Mucosa of stomach (tissue), 1 donor: Measurements from ENCODE around the gene NPY4R.
"Not testable (repeated sequence)": the region's sequence is repeated elsewhere in the genome, so short reads cannot be mapped to it uniquely, and the experiment has no call there.

ENCODE experiments used
- H3K27me3 ChIP-seq: one replicate; pipeline ENCODE4 v1.7.0; 2013; ENCODE audit warnings: mild to moderate bottlenecking, low read length; ENCODE audit not compliant: control insufficient read depth, insufficient read depth
- H3K36me3 ChIP-seq: one replicate; pipeline ENCODE4 v1.7.0; 2013; ENCODE audit warnings: low read length; ENCODE audit not compliant: control insufficient read depth, insufficient read depth
- H3K4me1 ChIP-seq: one replicate; pipeline ENCODE4 v1.7.0; 2013; ENCODE audit warnings: mild to moderate bottlenecking, low read length; ENCODE audit not compliant: control insufficient read depth, insufficient read depth
- H3K4me3 ChIP-seq: one replicate; pipeline ENCODE4 v1.7.0; 2013; ENCODE audit warnings: low read length
- H3K9ac ChIP-seq: one replicate; pipeline ENCODE4 v1.7.0; 2013; ENCODE audit warnings: mild to moderate bottlenecking, low read length, moderate library complexity
- H3K9me3 ChIP-seq: one replicate; pipeline ENCODE4 v1.7.0; 2013; ENCODE audit warnings: mild to moderate bottlenecking, low read length, moderate library complexity; ENCODE audit not compliant: control insufficient read depth
- donor health status: Pancreatic carcinoma.

Gene NPY4R

DNA sequence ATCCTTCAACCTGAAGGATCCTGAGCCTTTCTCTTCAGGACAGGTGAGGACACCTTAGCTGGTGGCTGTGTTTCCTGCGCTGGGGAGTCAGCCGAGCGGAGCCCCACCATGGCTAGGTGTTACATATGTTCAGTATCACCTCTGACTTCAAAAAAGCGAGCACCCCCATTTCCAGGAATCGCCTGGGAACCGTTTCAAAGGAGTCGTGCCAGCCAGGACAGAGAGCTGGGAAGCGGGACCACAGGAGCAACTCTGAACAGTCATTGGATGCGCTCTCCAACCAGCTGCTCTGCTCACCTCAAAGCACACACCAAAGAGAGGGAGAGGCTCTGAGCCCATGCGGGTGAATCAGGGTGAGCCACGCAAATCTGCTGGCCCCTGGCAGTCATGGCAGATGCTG, 24.5 kb upstream of the NPY4R start:
- H3K4me1 ChIP-seq, H3K27me3 ChIP-seq, H3K9ac ChIP-seq, H3K9me3 ChIP-seq, H3K36me3 ChIP-seq, H3K4me3 ChIP-seq: not testable (repeated sequence)

DNA sequence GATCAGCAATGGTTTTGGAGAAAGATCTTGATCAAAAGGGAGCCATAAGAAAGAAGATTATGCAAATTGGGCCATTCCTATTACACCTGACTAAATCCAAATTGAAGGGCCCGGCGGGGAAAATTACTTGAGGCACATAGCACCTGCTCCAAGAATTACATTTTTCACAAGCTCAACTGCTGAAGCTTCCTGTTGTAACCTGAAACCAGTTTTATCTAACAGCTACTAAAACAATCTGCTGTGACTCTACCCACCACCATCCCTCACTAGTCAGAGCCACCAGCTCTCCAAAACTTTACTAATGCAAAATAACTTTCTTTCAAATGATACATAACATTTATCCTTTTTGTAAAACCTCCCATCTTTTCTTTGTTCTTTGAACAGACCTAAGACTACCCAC, 20.7 kb upstream of the NPY4R start:
- H3K4me1 ChIP-seq, H3K4me3 ChIP-seq, H3K36me3 ChIP-seq, H3K9ac ChIP-seq, H3K9me3 ChIP-seq, H3K27me3 ChIP-seq: not testable (repeated sequence)

DNA sequence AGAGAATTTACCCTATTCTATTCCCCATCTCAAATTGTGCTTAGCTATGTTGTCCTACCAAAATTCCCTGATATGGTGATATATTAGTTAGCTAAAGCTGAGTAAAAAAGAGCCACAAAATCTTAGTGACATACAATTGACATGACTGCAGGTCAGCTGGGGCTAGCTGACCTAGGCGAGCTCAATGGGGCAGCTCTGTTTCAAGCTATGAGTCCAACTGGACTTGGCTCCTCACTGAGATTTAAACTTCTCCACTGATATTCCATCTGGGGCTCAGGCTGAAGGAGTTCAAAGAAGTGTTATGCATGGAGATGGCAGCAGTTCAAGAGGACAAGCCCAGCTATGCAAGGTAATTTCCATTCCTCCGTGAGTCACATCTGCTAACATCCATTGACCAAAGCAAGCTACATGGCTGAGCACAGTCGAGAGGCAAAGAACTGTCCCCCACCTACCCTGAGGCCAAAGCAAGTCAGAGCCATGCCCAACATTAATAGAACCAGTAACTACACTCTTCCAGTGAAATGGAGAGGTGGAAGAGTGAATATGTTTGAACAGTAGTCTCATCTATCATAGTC, 9.1 kb upstream of the NPY4R start:
- not testable (repeated sequence) for H3K4me1 ChIP-seq, H3K4me3 ChIP-seq, H3K36me3 ChIP-seq, H3K9ac ChIP-seq, H3K9me3 ChIP-seq, H3K27me3 ChIP-seq

DNA sequence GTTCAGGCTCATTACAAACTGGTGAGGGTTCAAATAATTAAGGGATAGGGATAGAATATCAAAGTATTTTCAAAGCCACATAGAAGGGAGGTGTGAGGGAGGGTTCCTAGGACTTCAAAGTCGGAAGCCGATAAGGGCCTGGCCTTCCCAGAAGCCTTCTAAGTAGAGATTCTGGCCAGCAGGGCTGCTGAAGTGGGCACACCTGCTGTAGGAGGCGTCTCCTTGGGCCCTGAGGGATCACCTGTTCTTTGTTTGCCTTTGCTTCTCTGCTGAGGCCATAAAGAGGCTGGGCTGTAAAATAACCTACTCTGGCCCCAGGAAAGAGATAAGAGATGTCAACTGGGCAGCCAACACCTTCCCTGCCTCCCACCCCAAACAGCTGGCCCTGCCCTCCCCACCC, 8.0 kb upstream of the NPY4R start:
- not testable (repeated sequence) for H3K36me3 ChIP-seq, H3K4me3 ChIP-seq, H3K4me1 ChIP-seq, H3K9me3 ChIP-seq, H3K9ac ChIP-seq, H3K27me3 ChIP-seq

DNA sequence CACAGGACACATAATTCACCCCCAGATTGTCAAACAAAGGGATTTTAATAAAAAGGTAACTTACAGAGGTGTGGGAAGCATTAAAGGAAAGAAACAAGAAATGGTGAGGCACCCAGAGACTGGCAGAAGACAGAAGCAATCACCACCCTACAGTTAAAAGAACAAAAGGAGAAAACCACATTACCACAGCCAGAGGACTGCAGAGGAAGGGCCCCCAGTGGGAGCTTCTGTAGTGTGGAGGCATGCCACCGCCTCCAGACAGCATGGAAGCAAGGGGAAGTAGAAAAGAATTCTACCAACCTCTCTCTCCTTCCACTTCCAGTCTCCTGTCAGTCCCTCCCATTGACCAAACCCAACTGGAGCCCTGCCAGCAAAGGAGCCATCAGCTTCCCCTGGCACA, 4.4 kb upstream of the NPY4R start:
- H3K4me1 ChIP-seq, H3K9me3 ChIP-seq, H3K9ac ChIP-seq, H3K36me3 ChIP-seq, H3K4me3 ChIP-seq, H3K27me3 ChIP-seq: not testable (repeated sequence)

DNA sequence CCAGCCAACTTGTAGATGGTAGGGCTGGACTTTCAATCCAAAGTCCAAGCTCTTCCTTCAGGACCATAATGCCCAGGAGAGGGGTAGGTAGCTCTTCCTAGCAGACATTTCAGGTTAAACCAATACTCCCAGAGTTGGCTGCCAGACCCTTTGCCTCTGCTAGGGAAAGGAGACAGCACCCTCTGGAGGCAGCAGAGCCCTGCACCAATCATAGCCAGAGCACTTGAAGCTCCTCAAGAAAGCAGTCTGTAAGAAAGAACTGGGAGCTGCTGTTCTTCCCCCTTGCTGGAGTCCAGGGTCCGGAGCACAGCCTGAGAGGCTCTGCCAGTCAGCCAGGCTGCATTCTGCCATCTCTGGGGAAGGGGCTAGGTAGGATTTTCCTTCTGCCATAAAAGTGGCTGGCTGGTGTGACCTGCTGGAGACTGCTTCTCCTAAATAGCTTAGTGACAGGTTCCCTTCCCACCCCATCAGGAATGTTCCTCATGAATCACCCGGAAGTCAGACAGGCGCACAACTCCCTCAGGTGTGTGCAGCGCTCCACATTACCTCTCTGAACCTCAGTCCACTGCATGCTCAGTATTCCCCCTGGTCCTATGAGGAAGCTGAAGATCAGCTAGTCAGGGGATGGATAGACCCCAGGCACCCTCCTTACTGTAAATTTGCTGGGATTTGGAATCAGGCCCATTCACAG, 2.5 kb upstream of the NPY4R start:
- not testable (repeated sequence) for H3K27me3 ChIP-seq, H3K9me3 ChIP-seq, H3K4me3 ChIP-seq, H3K36me3 ChIP-seq, H3K4me1 ChIP-seq, H3K9ac ChIP-seq

DNA sequence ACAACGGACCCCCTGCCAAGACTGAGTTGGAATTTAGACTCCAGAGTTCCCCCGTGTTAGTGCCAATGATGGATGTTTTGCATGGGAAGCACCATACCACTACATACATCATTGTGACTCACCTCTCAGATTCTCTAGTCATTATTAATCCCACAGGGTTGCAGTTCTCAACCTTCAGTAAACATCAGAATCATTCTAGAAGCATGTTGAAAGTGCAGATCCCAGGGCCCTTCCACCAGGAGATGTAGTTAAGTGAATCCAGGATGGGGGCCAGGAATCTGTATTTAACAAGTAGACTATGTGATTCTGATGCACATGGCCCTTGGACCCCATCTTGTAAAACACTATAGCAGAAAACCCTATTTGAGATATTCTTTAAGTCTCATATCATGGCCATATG, 2.1 kb downstream of the NPY4R start:
- H3K4me1 ChIP-seq, H3K4me3 ChIP-seq, H3K36me3 ChIP-seq: not testable (repeated sequence)

DNA sequence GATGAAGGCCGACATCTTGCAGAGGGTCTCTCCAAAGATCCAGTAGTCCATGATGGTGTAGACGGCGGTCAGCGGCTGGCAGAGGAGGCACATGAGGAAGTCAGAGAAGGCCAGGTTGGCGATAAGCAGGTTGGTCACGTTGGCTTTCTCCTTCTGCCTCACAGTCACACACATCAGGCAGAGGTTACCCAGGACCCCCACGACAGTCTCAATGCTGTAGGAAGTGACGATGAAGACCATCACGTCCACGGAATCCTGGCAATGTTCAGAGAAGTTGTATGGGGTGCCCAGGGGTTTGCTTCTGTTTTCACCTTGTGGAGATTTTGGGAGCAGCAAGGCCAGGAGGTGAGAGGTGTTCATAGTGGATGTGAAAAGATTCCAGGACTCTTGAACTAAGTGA, 3.5 kb downstream of the NPY4R start:
- H3K36me3 ChIP-seq, H3K9me3 ChIP-seq, H3K4me1 ChIP-seq, H3K27me3 ChIP-seq, H3K4me3 ChIP-seq, H3K9ac ChIP-seq: not testable (repeated sequence)

More for the DNA sequence above, 2.1 kb downstream of the NPY4R start:
- not testable (repeated sequence) for H3K9me3 ChIP-seq, H3K27me3 ChIP-seq, H3K9ac ChIP-seq

DNA sequence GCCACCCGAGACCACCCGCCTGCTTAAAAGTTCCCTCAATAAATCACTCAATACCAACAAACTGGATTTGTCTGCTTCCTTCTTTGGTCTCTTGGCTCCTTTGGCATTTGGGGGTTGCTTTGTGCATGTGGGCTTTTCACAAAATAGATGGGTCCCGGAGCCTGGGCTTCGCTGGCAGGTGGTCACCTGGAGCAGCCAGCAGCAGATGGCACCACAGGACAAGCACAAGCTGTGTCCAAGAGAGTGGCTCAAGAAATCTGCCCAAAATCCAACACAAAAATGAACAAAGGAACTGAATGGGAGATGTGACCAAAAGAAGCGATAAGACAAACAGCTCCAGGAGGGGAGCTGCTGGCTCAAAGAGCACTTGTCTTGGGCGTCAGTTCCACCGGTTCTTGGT, 6.2 kb downstream of the NPY4R start:
- H3K9ac ChIP-seq, H3K36me3 ChIP-seq, H3K4me3 ChIP-seq, H3K9me3 ChIP-seq, H3K4me1 ChIP-seq, H3K27me3 ChIP-seq: not testable (repeated sequence)

DNA sequence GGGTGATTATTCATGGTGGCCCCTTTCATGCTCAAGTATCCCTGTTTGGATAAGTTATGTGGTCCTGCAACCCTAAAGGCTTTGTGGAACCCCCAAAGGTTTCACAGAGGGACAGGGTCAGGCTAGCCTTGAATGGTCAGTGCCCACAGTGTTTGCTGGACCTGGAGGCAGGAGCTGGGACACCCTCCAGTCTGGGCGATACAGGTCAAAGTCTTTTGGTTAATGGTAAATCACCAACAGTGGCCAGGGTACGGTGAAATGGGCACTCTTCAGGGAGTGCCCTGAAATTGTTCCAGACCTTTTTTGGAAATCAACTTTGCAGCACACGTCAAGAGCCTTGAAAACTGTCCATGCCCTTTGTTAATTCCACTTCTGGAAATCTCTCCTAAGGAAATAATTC, 8.7 kb downstream of the NPY4R start:
- not testable (repeated sequence) for H3K9me3 ChIP-seq, H3K4me1 ChIP-seq

DNA sequence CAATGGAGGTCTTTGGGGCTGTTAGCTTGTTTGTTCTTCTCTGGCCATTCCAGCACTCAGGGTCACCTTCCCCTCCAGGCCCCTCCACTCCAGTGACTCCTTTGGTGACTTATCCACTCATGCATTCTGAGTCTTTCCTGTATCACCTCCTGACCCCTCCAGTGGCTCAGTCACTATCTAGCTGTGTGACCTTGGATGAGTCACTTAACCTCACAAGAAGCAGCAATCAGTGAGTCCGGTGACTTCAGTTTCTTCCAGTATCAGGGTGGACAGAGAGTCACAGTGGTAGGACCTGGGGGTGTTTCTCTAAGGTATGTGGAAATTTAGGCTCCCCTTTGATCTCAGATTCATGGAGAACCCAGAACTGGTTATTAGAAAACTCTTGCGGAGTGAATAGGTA, 9.8 kb downstream of the NPY4R start:
- H3K36me3 ChIP-seq, H3K4me1 ChIP-seq, H3K9me3 ChIP-seq, H3K9ac ChIP-seq, H3K4me3 ChIP-seq, H3K27me3 ChIP-seq: not testable (repeated sequence)

More for the DNA sequence above, 8.7 kb downstream of the NPY4R start:
- H3K36me3 ChIP-seq, H3K27me3 ChIP-seq, H3K9ac ChIP-seq, H3K4me3 ChIP-seq: not testable (repeated sequence)

DNA sequence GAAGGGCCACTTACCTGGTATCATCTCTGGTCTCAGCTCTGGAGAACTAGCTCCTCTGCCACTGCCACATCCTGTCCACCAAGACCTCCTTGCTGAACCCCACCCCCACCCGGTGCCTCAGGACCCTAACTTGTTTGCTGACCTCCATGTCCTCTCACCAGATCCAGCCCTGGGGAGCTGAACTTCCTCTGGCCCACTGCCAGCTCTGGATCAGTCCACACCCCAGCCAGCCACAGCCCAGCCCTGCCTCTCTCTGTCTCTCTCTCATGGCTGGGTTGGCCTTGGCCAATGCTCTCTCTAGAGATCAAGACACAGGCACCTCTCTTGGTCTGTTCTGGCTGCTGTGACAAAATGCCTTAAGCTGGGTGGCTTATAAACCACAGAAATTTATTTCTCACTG, 14.4 kb downstream of the NPY4R start:
- not testable (repeated sequence) for H3K4me3 ChIP-seq, H3K9me3 ChIP-seq, H3K9ac ChIP-seq, H3K27me3 ChIP-seq, H3K36me3 ChIP-seq, H3K4me1 ChIP-seq

DNA sequence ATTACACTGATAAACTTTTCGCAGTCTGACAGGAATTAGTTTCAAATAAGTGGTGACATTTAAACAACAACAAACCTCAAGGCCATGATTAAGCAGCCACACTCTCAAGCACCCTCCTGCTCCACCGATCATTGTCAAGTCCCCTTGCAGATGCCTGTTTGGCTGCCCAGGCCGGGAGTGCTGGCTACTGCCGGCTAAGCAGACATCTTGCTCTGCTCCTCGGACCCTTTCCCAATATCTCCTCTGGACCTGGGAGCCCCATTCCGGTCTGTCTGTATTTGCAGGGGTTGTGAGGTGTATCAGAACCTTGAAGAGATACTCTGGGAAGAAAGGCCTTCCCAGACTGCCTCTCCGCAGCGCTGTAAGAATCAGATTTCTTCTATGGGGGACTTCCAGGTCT, 14.9 kb downstream of the NPY4R start:
- H3K9ac ChIP-seq, H3K27me3 ChIP-seq: not testable (repeated sequence)

More for the DNA sequence above, 14.9 kb downstream of the NPY4R start:
- not testable (repeated sequence) for H3K4me1 ChIP-seq, H3K4me3 ChIP-seq, H3K36me3 ChIP-seq, H3K9me3 ChIP-seq
